Peyer's patch (tissue), 4 donors: Measurements from ENCODE around the gene TRAF2.

ENCODE experiments used
- CTCF ChIP-seq, 6 experiments: fragments of 450-650 bp in 4 of 6; fragments of 200-600 bp in 2 of 6; sonication (generic) in 1 of 6; IDR thresholded peaks; one replicate each; pipeline ENCODE4 v1.5.1; 2017 to 2019; ENCODE audit warnings: antibody characterized with exemption in 6 of 6, mild to moderate bottlenecking in 3 of 6, moderate library complexity in 1 of 6
- POLR2A ChIP-seq, 2 donors: fragments of 450-650 bp; IDR thresholded peaks; one replicate each; pipeline ENCODE4 v1.5.1; 2017; ENCODE audit warnings: antibody characterized with exemption in 2 of 2, mild to moderate bottlenecking in 2 of 2, moderate library complexity in 2 of 2

GRCh38 chr9:136845465-136846260, 40.7 kb upstream of the TRAF2 start:
- TF ChIP-seq CTCF (IDR thresholded peaks at IDR 0.05) (no peak), POLR2A (IDR thresholded peaks at IDR 0.05) (no peak)
